Embryonic facial prominence (tissue), 1 donor: ENCODE results near the gene RRAS2.
"Not testable (repeated sequence)": the region's sequence is repeated elsewhere in the genome, so short reads cannot be mapped to it uniquely, and the experiment has no call there.

Experiments
- DNase-seq: peaks from one replicate; pipeline ENCODE4 v3.0.0-alpha.2; 2016; ENCODE audit errors: extremely low spot score

The RRAS2 gene

DNA sequence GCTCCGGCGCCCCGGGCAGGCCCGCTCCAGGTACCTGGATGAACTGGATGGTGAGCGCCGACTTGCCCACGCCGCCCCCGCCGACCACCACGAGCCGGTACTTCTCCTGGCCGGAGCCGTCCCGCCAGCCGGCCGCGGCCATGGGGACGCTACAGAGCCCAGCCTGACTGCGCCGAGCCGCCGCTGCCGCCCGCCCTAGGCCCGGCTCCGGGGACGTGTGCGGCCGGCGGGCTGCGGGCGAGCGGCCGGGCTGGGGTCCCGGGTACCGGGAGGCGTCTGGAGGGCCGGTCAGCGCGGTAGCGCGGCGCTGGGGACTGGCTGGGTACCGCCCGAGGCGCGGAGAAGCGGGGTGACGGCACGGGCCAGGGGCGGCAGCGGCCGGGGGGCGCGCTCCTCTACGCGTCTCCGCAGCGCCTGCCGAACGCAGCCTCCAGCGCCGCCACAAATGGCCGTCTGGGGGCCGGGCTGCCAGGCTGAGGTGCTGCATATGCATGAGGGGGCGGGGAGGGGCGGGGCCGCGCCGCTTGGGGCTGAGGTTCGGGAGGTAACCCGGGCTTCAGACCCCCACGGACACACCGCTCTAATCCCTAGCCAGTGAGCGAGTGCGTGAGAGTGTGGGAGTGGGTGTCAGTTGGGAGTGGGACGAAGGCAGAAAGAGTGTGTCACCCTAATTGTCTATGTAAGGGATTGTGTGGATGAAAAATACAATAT lies at the start of gene RRAS2:
TSS of gene RRAS2 (minus strand) at position 455 of the 711 bp plus-strand sequence. CDS start at position 142, 313 bp downstream.
- DNase-seq: peak; percentile 59

DNA sequence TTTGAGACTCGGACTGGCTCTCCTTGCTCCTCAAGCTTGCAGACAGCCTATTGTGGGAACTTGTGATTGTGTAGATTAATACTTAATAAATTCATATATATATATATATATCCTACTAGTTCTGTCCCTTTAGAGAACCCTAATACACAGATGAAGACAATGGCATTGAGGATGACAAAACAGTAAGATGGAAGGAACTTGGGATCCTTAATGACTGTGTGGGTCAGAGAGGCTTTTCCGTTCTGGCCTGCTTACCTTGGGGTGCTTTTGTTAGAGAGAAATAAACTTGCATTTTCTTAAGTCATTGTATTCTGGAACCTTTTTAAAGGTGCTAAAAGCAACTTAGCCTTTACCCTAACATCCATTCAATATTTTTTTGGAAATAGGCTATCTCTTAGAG lies 49.6 kb upstream of the RRAS2 start:
- DNase-seq: no peak

DNA sequence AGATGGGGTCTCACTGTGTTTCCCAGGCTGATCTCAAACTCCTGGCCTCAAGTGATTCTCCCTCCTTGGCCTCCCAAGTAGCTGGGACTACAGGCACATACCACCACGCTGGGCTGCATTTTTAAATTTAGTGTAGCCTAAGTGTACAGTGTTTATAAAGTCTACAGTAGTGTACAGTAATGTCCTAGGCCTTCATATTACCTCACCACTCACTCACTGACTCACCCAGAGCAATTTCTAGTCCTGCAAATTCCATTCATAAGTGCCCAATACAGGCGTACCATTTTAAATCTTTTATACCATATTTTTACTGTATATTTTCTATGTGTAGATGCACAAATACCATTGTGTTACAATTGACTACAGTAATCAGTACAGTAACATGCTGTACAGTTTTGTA lies 47.1 kb upstream of the RRAS2 start:
- DNase-seq: not testable (repeated sequence)

DNA sequence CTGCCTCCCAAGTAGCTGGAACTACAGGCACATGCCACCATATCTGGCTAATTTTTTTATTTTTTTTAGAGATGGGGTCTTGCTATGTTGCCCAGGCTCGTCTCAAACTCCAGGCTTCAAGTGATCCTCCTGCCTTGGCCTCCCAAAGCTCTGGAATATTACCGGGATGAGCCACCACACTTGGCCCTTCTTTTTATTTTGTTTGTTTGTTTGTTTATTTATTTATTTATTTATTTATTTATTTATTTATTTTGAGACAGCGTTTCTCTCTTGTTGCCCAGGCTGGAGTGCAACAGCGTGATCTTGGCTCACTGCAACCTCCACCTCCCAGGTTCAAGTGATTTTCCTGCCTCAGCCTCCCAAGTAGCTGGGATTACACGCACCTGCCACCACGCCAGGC lies 44.5 kb upstream of the RRAS2 start:
- DNase-seq: not testable (repeated sequence)

DNA sequence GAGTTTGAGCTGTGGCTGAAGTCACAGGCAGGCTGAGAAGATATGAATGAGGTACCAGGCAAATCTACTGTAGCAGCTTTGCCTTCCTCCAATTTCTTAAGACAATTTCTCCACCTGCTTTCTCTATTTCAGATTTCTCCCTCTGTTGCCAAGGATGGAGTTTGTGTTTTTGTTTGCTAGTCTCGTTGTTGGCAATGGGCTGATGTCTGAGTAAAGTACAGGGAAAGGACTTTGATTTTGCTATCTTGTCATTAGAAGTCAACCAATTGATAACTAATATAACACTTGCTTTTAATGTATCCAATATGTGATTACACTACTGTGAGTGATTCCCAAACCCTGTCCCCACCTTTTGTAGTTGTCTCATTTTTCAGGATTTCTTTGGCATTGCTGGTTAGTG lies 40.1 kb upstream of the RRAS2 start:
- DNase-seq: no peak

DNA sequence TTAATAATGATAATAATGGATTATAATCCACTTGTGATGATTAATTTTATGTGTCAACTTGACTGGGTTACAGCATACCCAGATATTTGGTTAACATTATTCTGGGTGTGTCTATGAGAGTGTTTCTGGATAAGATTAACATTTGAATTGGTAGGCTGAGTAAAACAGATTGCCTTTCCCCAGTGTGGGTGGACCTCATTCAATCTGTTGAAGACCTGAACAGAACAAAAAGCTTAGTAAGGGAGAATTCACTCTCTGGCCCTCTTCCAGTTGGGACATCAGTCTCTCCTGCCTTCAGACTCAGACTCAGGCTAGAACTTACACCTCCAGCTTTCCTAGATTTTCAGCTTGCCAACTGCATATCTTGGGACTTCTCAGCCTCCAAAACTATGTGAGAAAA lies 37.3 kb upstream of the RRAS2 start:
- DNase-seq: no peak

DNA sequence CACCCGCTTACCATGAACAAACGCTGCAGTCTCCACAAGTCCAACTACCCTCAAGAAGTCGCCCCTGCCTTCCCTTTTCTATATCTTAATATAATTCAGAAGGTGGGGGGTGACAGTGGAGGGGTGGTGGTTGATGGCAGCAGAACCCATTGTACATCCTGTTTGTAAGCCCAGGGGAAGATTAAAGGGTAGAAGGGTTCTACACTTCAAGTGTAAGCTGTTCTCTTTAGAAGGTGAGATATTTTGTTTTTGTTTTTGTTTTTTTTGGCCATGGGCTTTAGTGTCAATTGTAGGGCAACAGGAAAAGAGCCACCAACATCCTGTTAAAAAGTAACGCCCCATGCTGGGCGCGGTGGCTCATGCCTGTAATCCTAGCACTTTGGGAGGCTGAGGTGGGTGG lies 34.9 kb upstream of the RRAS2 start:
- DNase-seq: no peak

DNA sequence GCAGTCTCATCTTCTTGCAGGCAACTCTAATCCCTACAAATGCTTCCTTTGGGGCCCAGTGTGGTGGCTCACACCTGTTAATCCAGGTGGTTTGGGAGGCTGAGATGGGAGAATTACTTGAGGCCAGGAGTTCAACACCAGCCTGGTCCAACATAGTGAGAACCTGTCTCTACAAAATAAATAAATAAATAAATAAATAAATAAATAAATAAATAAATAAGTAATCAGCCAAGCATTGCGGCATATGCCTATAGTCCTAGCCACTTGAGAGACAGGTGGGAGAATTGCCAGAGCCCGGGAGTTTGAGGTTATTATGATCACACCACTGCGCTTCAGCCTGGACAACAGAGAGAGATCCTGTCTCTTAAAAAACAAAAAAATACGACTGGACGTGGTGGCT lies 34.1 kb upstream of the RRAS2 start:
- no peak for DNase-seq

DNA sequence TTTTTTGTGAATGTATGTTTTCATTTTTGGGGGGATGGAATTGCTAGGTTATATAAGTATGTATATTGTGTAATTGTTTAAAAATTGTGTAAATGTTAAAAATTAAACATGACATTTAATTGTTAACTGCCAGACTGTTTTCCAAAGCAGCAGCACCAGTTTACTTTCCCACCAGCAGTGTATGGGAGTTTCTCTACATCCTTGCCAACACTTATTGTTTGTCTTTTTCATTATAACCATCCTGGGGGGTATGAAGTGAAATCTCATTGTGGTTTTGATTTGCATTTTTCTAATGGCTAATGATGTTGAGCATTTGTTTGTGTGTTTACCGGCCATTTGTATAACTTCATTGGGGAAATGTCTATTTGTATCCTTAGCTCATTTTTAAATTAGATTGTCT lies 31.7 kb upstream of the RRAS2 start:
- no peak for DNase-seq

DNA sequence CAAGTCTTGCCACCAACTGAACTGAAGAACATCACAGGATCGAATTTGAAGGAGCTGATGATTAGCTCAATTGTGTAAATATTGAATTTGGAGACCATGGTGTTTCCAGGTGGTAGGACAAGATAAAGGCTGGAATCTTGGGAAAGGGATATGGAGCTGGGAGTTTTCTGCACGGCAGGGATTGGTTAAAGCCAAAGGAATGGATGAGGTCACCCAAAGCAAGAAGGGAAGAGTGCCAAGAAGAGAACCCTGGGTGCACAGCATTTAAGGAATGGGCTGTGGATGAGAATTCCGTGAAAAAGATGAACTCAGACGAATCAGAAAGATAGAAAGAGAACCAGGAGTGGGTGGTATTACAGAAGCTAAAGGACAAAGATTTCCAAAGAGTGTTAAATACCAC lies 29.4 kb upstream of the RRAS2 start:
- DNase-seq: no peak

DNA sequence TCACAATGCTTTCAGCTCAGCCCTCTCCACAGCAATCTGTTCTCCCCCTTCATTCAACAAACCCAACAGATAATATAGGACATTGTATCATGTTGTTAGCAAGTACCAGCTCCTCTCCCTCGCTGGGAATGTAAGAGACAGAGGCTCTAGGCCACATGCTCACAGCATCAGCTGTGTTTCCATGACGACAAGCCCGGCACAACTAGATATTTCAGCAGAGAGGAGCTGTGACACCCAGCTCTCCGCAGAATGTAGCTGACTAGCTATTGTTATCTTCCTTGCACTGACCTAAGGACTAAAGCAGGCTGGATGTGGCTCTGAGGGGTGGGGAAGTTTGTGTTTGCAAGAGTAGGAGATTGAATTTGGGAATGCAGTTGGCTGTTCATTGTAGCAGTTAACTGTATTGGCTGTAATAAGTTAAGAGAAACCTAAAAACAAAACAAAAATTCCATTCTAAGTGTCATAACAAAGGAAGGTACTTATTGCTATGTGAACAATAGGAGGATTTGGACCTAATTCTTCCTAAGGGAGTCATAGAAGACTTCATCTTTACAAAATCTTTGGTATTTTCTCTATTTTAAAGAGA lies 28.0 kb upstream of the RRAS2 start:
- DNase-seq: no peak

DNA sequence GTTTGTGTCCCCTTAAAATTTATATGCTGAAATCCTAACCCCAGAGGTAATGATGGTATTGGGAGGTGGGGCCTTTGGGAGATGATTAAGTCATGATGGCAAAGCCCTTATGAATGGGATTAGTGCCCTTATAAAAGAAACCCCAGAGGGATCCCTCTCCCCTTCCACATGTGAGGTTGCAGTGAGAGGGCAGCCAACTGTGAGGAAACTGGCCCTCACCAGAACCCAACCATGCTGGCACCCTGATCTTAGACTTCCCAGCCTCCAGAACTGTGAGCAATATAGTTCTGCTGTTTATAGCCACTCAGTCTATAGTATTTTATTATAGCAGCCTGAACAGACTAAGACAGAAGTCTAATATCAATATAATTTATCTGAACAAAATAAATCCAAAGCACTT lies 27.1 kb upstream of the RRAS2 start:
- no peak for DNase-seq

DNA sequence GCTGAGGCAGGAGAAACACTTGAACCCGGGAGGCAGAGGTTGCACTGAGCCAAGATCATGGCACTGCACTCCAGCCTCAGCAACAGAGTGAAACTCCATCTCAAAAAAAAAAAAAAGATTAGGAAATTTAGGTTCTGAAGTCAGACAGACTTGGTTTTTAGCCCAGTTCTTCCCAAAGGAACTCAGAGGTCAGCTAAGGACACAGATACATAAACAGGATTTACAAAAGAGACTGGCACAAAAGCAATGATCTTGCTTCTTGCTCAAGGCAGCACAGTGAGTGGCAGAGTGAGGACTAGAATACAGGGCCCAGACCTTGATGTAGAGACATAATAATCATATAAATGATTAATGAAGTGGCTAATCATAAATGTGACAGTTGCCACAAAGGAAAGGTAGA lies 25.4 kb upstream of the RRAS2 start:
- no peak for DNase-seq

DNA sequence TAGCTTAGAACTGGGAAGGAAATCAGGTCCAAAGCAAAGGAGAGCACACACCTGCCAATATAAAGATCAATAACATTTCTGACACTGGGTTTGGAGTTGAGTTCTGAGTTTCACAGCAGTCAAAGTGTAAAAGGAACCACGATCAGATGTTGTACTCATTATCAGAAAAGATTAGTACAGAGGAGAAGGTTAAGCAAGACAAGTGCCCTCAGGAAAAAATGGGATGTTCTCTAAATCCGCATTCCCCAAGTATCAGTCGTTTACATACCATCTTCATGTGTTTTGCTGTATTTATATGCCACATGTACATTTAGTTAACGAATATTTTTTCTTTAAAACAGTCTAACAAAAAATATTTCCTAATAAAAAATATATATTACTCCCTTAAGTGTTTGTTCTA lies 23.0 kb upstream of the RRAS2 start:
- no peak for DNase-seq

DNA sequence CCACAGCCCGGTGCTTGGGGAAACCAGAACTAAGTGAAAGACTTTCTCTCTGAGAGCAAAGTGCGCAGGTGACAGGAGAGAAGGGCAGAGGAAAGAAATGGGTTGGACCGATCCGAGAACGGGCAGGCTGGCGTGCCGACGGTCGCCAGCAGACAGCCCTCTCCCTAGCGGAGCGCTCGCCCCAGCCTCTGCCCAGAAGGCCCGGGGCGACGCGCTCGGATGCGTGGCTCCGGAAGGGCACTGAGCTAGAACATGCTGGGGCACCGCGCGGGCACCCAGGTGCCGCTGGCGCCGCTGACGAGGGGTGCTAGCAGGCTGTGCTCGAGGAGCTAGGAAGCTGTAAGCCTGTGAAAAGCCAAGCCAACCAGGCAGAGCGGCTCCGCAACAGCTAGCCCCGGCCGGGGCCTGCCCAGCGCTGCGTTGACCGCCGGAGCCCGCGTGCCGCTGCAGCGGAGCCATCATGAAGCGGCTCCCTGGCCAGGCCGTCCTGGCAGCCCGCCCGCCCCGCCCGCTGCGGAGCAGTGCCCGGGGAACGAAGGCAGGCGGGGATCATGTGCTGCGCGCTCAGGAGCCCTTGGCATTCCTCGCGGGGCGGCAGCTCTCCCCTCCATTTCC lies 22.1 kb upstream of the RRAS2 start:
- no peak for DNase-seq

DNA sequence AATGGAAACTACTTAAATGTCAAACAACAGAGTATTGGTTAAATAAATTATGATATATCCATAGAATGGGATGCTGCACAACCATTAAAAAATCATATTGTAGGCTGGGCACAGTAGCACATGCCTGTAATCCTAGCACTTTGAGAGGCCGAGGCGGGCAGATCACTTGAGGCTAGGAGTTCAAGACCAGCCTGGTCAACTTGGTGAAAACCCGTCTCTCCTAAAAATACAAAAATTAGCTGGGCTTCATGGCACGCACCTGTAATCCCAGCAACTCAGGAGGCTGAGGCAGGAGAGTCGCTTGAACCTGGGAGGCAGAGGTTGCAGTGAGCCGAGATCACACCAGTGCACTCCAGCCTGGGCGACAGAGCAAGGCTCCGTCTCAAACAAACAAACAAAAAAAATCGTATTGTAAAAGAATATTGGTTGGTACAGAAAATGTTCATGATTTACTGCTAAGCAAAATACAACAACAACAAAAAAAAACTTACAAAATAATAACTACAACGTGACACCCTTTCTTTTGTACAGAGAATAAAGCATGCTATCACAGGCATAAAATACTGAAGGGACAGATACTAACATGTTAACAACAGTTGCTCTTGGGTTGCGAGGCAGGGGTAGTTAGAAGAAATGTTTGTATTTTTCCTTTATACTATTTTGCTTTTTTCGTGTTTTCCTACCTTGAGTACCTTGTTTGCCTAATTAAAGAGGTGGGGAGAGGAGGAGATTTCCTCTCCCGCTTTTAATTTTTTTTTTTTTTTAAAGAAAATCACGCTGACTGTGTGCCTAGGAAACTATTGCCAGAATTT lies 21.3 kb upstream of the RRAS2 start:
- DNase-seq: no peak

DNA sequence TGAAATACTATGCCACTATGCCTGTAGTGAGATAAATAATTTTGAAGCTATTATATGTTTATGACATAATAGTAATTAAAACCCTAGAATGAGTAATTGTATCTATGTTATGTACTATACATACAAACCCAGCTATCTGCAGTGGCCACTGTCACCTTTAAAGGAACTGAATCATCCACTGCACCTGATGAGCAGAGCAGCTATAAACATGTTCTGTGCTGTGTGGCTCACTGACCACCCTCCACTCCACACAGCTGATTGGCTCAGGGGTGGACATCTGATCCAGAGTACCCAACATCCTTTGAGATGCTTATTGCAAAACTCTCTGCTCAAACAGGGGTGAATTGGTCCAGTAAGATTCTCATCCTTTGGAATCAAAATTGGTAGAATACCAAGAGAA lies 19.2 kb upstream of the RRAS2 start:
- no peak for DNase-seq

DNA sequence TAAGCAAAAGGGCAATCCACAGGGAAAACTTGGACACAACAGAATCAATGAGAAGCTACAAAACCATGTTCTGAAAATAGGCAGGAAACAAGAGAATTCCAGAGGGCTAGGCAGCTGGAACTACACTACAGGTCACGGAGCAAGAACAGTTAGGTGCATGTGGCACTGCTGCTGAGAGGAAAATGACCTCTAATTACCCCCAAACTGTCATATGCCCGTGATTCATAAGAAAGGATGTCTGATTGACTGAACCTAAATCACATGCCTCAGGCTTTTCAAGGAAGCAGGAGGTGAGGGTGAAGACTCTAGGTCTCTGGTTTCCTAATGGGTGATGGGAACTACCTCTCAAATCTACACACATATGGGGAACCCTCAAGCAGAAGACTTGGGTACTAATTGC lies 17.9 kb upstream of the RRAS2 start:
- no peak for DNase-seq

DNA sequence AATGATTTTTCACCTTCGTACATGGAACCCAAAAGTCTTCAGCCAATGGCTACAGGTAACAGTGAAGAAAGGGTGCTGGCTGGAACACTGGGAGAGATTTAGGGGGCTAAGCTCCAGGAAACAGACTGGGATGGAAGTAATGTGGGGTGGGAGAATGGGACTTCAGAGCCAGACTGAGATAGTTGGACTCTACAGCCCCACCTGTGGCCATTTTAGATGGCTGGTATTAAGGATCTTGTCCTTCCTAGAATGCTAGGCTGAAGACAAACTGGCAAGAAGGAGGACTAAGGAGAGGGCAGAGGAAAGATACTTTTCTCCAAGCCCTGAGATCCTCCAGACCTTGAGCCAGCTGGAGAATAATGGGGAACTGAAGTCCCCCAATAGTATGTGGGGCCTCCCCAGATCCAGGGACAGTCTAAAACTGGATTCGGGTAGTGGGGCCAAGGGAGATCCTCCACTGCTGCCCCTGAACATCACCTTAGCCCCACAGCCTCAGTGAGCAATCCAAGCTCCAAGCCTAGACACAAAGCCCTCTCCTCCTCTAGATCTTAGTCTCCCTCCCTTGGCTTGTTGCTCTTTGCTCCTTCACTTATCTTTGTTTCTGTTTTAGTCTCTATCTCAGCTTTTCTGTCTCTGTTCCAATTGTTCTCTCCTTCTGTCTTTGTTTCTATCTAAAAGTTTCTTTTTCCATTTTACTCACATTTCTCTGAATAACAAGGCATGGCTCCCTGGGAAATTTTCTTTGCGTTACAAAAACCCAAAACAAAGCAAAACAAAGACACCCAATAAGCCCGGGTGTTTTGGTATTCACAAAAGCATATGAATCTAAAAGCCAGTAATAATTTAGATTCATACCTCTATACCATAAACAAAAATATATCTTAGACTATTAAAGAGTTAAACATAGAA lies 16.2 kb upstream of the RRAS2 start:
- DNase-seq: no peak

DNA sequence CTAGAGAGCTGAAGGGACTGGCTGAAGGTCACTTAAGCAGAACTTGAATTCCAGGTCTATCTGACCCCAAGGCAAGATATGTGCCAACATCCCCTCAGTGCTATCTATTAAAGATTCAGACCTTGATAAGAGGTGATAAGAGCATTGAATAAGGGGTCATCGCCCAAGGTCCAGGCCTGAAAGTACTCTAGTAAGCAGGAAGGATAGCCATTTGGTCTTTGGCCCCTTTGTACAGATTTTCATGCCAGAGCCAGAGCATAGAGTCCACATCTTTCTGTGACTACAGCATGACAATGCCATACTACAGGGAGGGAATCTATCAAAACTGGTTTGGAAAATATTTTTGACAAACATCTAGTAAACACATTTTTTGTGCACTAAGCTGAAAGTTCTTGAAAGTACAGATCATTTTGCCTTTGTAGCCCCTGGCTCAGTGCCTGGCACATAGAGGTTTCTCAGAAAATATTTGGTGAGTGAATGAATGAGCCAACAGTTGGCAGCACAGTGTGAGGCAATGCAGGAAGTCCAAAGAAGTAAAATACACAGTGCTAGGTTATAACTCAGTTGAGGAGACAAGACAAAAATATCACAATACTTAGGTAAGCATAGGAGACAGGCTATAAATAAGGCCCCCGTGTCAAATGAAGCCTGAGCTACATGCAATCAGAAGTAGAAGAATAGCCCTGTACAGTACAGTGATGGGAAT lies 15.1 kb upstream of the RRAS2 start:
- no peak for DNase-seq

DNA sequence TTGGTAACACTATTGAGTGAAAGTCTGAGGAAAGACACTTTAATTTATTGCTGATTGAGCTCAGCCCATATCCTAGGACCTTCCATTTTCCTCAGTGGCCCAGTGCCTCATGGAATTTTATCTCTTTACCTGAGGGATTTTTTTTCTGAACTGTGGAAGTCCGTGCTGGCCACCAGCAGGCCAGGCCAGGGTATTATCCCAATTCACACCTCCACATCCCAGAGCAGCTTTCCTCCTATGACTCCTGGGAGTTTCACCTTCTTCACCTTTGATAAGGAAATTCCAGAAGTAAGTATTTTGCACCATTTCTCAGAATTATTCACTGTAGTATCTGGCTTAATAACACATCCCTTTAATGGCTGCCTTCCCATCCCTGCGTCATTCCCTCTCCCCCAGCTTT lies 13.0 kb upstream of the RRAS2 start:
- no peak for DNase-seq
